ENCODE results near the gene DLD. TPM values are rescaled to one million over a fixed set of nuclear protein-coding genes. Genes with fewer than 3 reads are reported as not detected.
A peak's percentile ranks its signal among the peaks of the same experiment; 100 is the strongest.

DLD gene
- total and polyA plus RNA-seq, 9 of the 15 experiments (the other 6 are each of a cell fraction or from before 2014, with no cell fraction given): 130 to 639 (median 247) TPM

DNA sequence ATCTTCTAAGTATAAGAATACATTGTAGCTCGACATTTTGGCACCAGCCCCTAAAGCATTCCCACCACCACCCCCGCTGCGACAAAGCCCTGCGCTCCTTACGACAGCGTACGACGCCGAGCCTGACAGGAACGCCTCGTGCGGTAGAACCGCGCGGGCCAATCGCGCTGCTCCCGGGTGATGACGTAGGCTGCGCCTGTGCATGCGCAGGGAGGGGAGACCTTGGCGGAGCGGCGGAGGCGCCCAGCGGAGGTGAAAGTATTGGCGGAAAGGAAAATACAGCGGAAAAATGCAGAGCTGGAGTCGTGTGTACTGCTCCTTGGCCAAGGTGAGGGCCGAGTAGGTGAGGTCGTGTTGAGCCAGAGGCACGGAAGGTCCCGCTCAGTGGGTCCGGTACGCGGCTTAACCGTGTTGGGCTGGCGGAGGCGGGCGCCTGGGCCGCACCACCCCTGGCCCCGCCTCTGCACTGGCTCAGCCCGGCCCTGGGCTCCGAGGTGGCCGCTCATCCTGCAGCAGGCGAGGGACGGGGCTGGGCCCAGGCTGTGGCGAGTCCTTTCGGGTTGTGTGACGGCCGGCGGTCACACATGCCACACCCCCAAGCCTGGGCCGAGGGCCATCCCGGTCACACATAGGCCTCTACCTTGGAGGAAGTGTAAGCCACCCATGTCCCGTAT is at the start of gene DLD (continued):
- peak in 1 of 2 experiments; percentile 72; a peak in 1 of 4 replicates for TF ChIP-seq ZNF639 (CRISPR knock-in tag; conservative IDR thresholded peaks at IDR 0.05 in 1 of 2, IDR thresholded peaks at IDR 0.05 in 1 of 2)
- no peak for TF ChIP-seq ZNF282 (CRISPR knock-in tag; IDR thresholded peaks at IDR 0.05)
- TF ChIP-seq KDM2B (CRISPR knock-in tag; IDR thresholded peaks at IDR 0.05): peak; percentile 72; the same call in 1 of the 2 replicates
- TF ChIP-seq KAT8 (IDR thresholded peaks at IDR 0.05; ENCODE audit: low read depth): no peak
- peak; percentile 39; the same call in 1 of the 2 replicates for TF ChIP-seq STAT6 (CRISPR knock-in tag; IDR thresholded peaks at IDR 0.05)
- no peak for TF ChIP-seq ZC3H4 (CRISPR knock-in tag; IDR thresholded peaks at IDR 0.05; ENCODE audit: borderline replicate concordance)
- no peak; the same call in none of the 2 replicates for TF ChIP-seq ELF2 (CRISPR knock-in tag; IDR thresholded peaks at IDR 0.05)
- 0 out of 2 replicates have a peak, but pooled peaks have one; percentile 10 for TF ChIP-seq ZNF76 (CRISPR knock-in tag; IDR thresholded peaks at IDR 0.05; ENCODE audit: borderline replicate concordance)
- no peak for TF ChIP-seq COPS2 (conservative IDR thresholded peaks at IDR 0.05)
- no peak for TF ChIP-seq MBD1 (CRISPR knock-in tag; IDR thresholded peaks at IDR 0.05)
- no peak for TF ChIP-seq U2AF1 (optimal IDR thresholded peaks at IDR 0.05; ENCODE audit: low read depth, low read length)
- peak; percentile 88 for TF ChIP-seq CTBP1 (IDR thresholded peaks at IDR 0.05; ENCODE audit: borderline replicate concordance)
- TF ChIP-seq ZNF507 (tag; conservative IDR thresholded peaks at IDR 0.05): no peak
- no peak for TF ChIP-seq HSF4 (CRISPR knock-in tag; IDR thresholded peaks at IDR 0.05; ENCODE audit: borderline replicate concordance)
- peak; percentile 88 for TF ChIP-seq MYC (IDR thresholded peaks at IDR 0.05; ENCODE audit: low read depth, low read length)
- peak; percentile 88; the same call in 1 of the 2 replicates for TF ChIP-seq MYC (CRISPR knock-in tag; IDR thresholded peaks at IDR 0.05; ENCODE audit: borderline replicate concordance, low read depth)
- no peak for TF ChIP-seq MTF1 (CRISPR knock-in tag; IDR thresholded peaks at IDR 0.05; ENCODE audit: borderline replicate concordance)
- TF ChIP-seq, protein P1, sequence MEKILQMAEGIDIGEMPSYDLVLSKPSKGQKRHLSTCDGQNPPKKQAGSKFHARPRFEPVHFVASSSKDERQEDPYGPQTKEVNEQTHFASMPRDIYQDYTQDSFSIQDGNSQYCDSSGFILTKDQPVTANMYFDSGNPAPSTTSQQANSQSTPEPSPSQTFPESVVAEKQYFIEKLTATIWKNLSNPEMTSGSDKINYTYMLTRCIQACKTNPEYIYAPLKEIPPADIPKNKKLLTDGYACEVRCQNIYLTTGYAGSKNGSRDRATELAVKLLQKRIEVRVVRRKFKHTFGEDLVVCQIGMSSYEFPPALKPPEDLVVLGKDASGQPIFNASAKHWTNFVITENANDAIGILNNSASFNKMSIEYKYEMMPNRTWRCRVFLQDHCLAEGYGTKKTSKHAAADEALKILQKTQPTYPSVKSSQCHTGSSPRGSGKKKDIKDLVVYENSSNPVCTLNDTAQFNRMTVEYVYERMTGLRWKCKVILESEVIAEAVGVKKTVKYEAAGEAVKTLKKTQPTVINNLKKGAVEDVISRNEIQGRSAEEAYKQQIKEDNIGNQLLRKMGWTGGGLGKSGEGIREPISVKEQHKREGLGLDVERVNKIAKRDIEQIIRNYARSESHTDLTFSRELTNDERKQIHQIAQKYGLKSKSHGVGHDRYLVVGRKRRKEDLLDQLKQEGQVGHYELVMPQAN (IDR thresholded peaks at IDR 0.05; ENCODE audit: borderline replicate concordance): peak; percentile 82; the same call in 1 of the 2 replicates
